ENCODE data around the gene AMMECR1L.
"Not testable (repeated sequence)": the region's sequence is repeated elsewhere in the genome, so short reads cannot be mapped to it uniquely, and the experiment has no call there.

AMMECR1L gene

GRCh38 chr2:127841466-127842178 is 44.1 kb downstream of the AMMECR1L start:
- DNase-seq (ENCODE audit: low read depth in 2 of 2): no peak

GRCh38 chr2:127840893-127841292 is 44.9 kb downstream of the AMMECR1L start:
- DNase-seq (ENCODE audit: low read depth in 2 of 2): no peak

GRCh38 chr2:127834951-127835350 is 50.8 kb downstream of the AMMECR1L start:
- DNase-seq (ENCODE audit: low read depth in 2 of 2): no peak

GRCh38 chr2:127829845-127830246 is 55.9 kb downstream of the AMMECR1L start:
- peak; percentile 34 to 41 for DNase-seq (ENCODE audit: low read depth in 2 of 2)

- DNase-seq (ENCODE audit: low read depth in 2 of 2): not testable (repeated sequence)
Observed at GRCh38 chr2:127826708-127827107, 59.0 kb downstream of the AMMECR1L start.

- no peak for DNase-seq (ENCODE audit: low read depth in 2 of 2)
Observed at GRCh38 chr2:127826047-127826446, 59.7 kb downstream of the AMMECR1L start.

GRCh38 chr2:127820080-127820668 is 65.6 kb downstream of the AMMECR1L start:
- no peak for DNase-seq (ENCODE audit: low read depth in 2 of 2)

GRCh38 chr2:127818794-127819425 is 66.8 kb downstream of the AMMECR1L start:
- no peak for DNase-seq (ENCODE audit: low read depth in 2 of 2)

GRCh38 chr2:127818241-127818640 is 67.5 kb downstream of the AMMECR1L start:
- DNase-seq (ENCODE audit: low read depth in 2 of 2): no peak

- no peak for DNase-seq (ENCODE audit: low read depth in 2 of 2)
Observed at GRCh38 chr2:127814677-127815076, 71.1 kb downstream of the AMMECR1L start.

GRCh38 chr2:127812441-127812840 is 73.3 kb downstream of the AMMECR1L start:
- DNase-seq (ENCODE audit: low read depth in 2 of 2): not testable (repeated sequence)
